Measurements from ENCODE around the gene AUTS2.

DNA sequence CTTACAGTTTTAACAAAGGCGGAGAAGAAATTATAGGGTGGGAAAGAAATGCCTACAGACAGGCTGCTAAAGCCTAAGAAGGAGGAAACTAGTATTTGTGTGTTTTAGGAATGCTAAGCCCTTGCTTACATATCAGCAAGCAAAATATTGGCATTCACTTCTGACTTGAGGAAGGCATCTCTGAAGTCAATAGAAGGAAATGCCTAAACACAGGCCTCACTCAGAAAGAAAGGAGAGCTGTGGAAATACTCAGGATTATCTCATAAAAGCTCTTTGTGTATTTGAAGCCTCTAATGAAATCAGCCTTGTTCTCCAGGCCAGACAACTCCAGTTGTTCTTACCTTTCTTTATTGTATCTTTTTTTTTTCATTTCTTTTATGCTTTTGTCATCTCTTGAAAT lies 158.0 kb downstream of the AUTS2 start:
- TF ChIP-seq, protein P1, sequence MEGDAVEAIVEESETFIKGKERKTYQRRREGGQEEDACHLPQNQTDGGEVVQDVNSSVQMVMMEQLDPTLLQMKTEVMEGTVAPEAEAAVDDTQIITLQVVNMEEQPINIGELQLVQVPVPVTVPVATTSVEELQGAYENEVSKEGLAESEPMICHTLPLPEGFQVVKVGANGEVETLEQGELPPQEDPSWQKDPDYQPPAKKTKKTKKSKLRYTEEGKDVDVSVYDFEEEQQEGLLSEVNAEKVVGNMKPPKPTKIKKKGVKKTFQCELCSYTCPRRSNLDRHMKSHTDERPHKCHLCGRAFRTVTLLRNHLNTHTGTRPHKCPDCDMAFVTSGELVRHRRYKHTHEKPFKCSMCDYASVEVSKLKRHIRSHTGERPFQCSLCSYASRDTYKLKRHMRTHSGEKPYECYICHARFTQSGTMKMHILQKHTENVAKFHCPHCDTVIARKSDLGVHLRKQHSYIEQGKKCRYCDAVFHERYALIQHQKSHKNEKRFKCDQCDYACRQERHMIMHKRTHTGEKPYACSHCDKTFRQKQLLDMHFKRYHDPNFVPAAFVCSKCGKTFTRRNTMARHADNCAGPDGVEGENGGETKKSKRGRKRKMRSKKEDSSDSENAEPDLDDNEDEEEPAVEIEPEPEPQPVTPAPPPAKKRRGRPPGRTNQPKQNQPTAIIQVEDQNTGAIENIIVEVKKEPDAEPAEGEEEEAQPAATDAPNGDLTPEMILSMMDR (IDR thresholded peaks at IDR 0.05), result no peak
- no peak for TF ChIP-seq POLR2AphosphoS5 (IDR thresholded peaks at IDR 0.05; ENCODE audit: low read depth, low read length)

All from Panc1 (cell line).